ENCODE data around the gene CNRIP1.

DNA sequence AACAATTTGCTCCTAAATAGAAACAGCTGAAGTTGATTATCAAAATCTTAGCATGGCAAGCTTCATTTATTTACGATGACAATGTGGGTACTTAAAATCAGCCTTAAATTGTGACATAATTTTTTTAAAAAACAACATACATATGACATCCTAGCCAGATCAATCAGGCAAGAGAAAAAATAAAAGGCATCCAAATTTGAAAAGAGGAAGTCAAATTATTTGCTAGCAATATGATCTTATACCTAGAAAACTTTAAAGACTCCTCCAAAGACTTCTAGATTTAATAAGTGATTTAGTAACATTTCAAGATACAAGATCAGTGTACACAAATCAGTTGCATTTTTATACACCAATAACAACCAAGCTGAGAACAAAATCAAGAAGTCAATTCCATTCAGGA is 53.1 kb downstream of the CNRIP1 start:
- no peak for TF ChIP-seq CTCF (IDR thresholded peaks at IDR 0.05)
- TF ChIP-seq POLR2A (IDR thresholded peaks at IDR 0.05), result no peak

Measured in right lobe of liver (tissue), 4 donors.